Measurements from ENCODE around the gene CCDC142. TPM values are rescaled to one million over a fixed set of nuclear protein-coding genes. Genes with fewer than 3 reads are reported as not detected.
"Not testable (repeated sequence)": the region's sequence is repeated elsewhere in the genome, so short reads cannot be mapped to it uniquely, and the experiment has no call there.

Gene CCDC142
- polyA plus RNA-seq, 1 donor from 2014 or later, result 21.6 TPM

GRCh38 chr2:74442483-74443297 is 40.1 kb downstream of the CCDC142 start:
- H3K79me2 ChIP-seq (replicated peaks; ENCODE audit: insufficient read depth, low read length); H3K4me2 ChIP-seq (ENCODE audit: low read length); H3K36me3 ChIP-seq (ENCODE audit: insufficient read depth, low read length); H3K27ac ChIP-seq (ENCODE audit: low read length); H3K9me2 ChIP-seq (ENCODE audit: insufficient read depth, low read length); H3K4me3 ChIP-seq (ENCODE audit: low read length); H4K20me1 ChIP-seq (ENCODE audit: insufficient read depth); H3K9me3 ChIP-seq (ENCODE audit: low read length); H2AFZ ChIP-seq (ENCODE audit: low read depth, low read length); H3F3A ChIP-seq (ENCODE audit: insufficient read depth, low read length, poor library complexity, severe bottlenecking); H3K9ac ChIP-seq (ENCODE audit: low read length): not testable (repeated sequence)
- H3K27me3 ChIP-seq (ENCODE audit: insufficient read depth, low read depth, low read length), result peaks cover 29% of the 10 kb centered on the region

GRCh38 chr2:74441690-74442482 is 40.9 kb downstream of the CCDC142 start, which contains the start of gene RTKN:
RTKN (minus strand) TSS chr2:74441937; CDS start chr2:74441816, 121 bp downstream.
- Histone ChIP-seq H3F3A (ENCODE audit: insufficient read depth, low read length, poor library complexity, severe bottlenecking) (no peaks in the 10 kb centered on the region), H3K27ac (ENCODE audit: low read length) (no peak within 1 kb of the TSS), H3K9ac (ENCODE audit: low read length) (peak within 1 kb of the TSS; percentile 45)

More at GRCh38 chr2:74441690-74442482, 40.9 kb downstream of the CCDC142 start, which contains the start of gene RTKN:
- Histone ChIP-seq H3K9me3 (ENCODE audit: low read length) (no peaks in the 10 kb centered on the region), H3K36me3 (ENCODE audit: insufficient read depth, low read length) (no peaks in the 10 kb centered on the region), H2AFZ (ENCODE audit: low read depth, low read length) (peak within 1 kb of the TSS; percentile 21), H4K20me1 (ENCODE audit: insufficient read depth) (no peaks in the 10 kb centered on the region), H3K4me3 (ENCODE audit: low read length) (peak within 1 kb of the TSS; percentile 57), H3K79me2 (replicated peaks; ENCODE audit: insufficient read depth, low read length) (no peaks in the 10 kb centered on the region), H3K4me2 (ENCODE audit: low read length) (no peak within 1 kb of the TSS), H3K27me3 (ENCODE audit: insufficient read depth, low read depth, low read length) (peaks cover 29% of the 10 kb centered on the region), H3K9me2 (ENCODE audit: insufficient read depth, low read length) (no peaks in the 10 kb centered on the region)
- TF ChIP-seq EZH2 (IDR thresholded peaks at IDR 0.05; ENCODE audit: borderline replicate concordance, insufficient read depth, low read length, poor library complexity, severe bottlenecking) (peak; percentile 29), CTCF (IDR thresholded peaks at IDR 0.05; ENCODE audit: poor library complexity, severe bottlenecking) (no peak), REST (IDR thresholded peaks at IDR 0.05; ENCODE audit: borderline replicate concordance) (no peak), MXI1 (conservative IDR thresholded peaks at IDR 0.05; ENCODE audit: poor library complexity, severe bottlenecking) (no peak), SMC3 (conservative IDR thresholded peaks at IDR 0.05; ENCODE audit: poor library complexity) (no peak), EP300 (conservative IDR thresholded peaks at IDR 0.05; ENCODE audit: poor library complexity, severe bottlenecking) (no peak), TAF1 (IDR thresholded peaks at IDR 0.05; ENCODE audit: low read depth) (no peak), POLR2AphosphoS5 (IDR thresholded peaks at IDR 0.05) (no peak)
